Measurements from ENCODE around the gene STK40. TPM values are rescaled to one million over a fixed set of nuclear protein-coding genes. Genes with fewer than 3 reads are reported as not detected.

STK40 gene
- total RNA-seq, 2 experiments from 2014 or later = 43.8 to 83.9 TPM

DNA sequence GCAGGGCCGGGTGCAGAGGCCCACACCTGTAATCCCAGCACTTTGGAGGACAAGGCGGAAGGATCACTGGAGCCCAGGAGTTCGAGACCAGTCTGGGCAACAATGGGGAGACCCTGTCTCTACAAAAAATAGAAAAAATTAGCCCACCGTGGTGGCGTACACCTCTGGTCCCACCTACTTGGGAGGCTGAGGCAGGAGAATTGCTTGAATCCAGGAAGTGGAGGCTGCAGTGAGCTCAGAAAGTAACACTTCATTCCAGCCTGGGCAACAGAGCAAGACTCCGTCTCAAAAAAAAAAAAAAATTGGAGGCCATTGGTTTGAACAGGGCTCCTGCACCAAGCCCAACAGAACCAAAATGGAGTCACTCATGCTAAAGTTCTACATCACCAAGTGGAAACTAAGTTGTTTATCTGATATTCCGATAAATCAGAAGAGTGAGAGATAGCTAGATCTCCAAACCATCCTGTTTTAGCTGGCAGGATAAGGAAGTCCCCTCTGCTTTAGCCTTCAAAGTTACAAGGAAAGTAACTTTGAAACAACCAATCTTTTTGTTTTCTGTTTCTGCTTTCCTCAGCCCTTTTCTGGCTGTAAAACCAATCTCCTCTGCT is 12.8 kb upstream of the STK40 start:
- ChIA-PET POLR2A (interaction anchor here (0.6 to 4.5 kb wide), 6 partner anchors 9 to 1186 kb away, joined by 3 to 49 read pairs (median 4); no protein-coding TSS in a partner anchor), CTCF (ENCODE audit: unreplicated experiment) (interaction anchor here (1.1 to 1.5 kb wide), 3 partner anchors 10 to 22 kb away, joined by 3 to 9 read pairs (median 5); no protein-coding TSS in a partner anchor)
- Histone ChIP-seq H4K20me1 (ENCODE audit: insufficient read depth, low read length) (no peaks in the 10 kb centered on the region), H3K4me1 (ENCODE audit: insufficient read depth, low read length, poor library complexity, severe bottlenecking) (peaks cover 45% of the 10 kb centered on the region), H3K36me3 (ENCODE audit: insufficient read depth, low read length) (peaks cover 9% of the 10 kb centered on the region), H3K79me2 (ENCODE audit: insufficient read depth, low read depth, low read length) (peaks cover 34% of the 10 kb centered on the region; the same call in 1 of the 2 replicates), H3K9me2 (ENCODE audit: insufficient read depth, low read length) (no peaks in the 10 kb centered on the region), H3K4me2 (ENCODE audit: low read length) (peak overlapping the region; percentile 97), H3K9me3 (ENCODE audit: low read length) (peaks cover 8% of the 10 kb centered on the region; the same call in 1 of the 2 replicates), H3K4me3 (ENCODE audit: low read depth, low read length, poor library complexity, severe bottlenecking) (peak overlapping the region; percentile 77), H3K27ac (ENCODE audit: low read depth, low read length, poor library complexity, severe bottlenecking) (peak overlapping the region; percentile 61), H2AFZ (ENCODE audit: low read length) (peak overlapping the region; percentile 68; the same call in 1 of the 2 replicates)
- intact Hi-C loops (cut with micrococcal nuclease; ENCODE audit: unreplicated experiment) = no loop called here
- TF ChIP-seq EZH2phosphoT487 (IDR thresholded peaks at IDR 0.05; ENCODE audit: borderline replicate concordance, low read depth, low read length) = no peak
- TF ChIP-seq, protein P1, sequence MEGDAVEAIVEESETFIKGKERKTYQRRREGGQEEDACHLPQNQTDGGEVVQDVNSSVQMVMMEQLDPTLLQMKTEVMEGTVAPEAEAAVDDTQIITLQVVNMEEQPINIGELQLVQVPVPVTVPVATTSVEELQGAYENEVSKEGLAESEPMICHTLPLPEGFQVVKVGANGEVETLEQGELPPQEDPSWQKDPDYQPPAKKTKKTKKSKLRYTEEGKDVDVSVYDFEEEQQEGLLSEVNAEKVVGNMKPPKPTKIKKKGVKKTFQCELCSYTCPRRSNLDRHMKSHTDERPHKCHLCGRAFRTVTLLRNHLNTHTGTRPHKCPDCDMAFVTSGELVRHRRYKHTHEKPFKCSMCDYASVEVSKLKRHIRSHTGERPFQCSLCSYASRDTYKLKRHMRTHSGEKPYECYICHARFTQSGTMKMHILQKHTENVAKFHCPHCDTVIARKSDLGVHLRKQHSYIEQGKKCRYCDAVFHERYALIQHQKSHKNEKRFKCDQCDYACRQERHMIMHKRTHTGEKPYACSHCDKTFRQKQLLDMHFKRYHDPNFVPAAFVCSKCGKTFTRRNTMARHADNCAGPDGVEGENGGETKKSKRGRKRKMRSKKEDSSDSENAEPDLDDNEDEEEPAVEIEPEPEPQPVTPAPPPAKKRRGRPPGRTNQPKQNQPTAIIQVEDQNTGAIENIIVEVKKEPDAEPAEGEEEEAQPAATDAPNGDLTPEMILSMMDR (conservative IDR thresholded peaks at IDR 0.05; ENCODE audit: low read length) = no peak
- no peak for DNase-seq (ENCODE audit: low spot score)
- no TSS peak for BruUV-seq (replicated peaks)

DNA sequence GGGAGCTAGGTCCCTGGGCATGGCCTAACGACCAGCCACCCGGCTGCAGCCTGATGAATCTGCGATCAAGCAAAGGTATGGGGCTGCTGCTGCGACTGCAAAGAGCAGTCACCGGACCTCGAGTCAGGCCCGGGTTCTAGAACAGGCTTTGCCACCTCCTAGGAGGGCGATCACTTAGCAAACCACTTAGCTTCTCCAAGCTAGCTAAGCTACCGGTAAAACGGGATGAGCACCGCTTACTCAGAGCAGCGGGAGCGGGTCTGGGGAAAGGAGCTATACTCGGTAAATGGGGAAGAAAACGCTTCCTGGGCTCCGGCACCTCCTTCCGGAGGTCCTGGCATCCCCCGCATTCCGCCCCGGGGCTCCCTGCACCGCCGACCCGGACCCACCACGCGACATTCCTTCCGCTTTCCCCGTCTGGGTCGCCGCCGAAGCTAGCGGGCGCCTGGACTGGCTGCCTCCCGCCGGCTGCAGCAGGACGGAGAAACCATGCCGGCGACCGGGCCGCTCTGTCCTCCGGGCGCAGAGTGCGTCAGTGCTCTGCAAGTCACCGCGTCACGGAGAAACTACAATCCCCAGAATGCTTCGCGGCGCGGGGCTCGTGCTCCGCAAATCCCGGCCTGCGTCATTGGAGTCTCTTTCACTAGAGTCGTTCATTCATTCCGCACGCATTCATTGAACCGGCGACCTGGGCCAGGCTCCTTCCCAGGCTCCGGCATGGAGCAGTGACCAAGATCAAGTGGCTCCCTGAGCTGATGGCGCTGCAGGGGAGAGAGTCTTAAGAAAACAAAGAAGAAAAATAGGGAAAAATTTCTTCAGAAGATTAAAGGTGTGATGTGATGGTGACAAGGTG is 11.9 kb upstream of the STK40 start, which contains the start of gene LSM10:
Gene LSM10 (minus strand): TSS at position 531 of the 853 bp plus-strand sequence. CDS start 3,779 bp downstream, outside the sequence.
- no TSS peak for BruUV-seq (replicated peaks)
- H3K36me3 ChIP-seq (ENCODE audit: insufficient read depth, low read length) = peaks cover 17% of the 10 kb centered on the region
- peak within 1 kb of the TSS; percentile 68; the same call in 1 of the 2 replicates for H2AFZ ChIP-seq (ENCODE audit: low read length)
- H3K9me2 ChIP-seq (ENCODE audit: insufficient read depth, low read length) = no peaks in the 10 kb centered on the region
- POLR2A ChIA-PET = interaction anchor here (0.7 to 4.5 kb wide), 9 partner anchors 9 to 556 kb away, joined by 3 to 49 read pairs (median 4); no protein-coding TSS in a partner anchor
- peaks cover 43% of the 10 kb centered on the region; the same call in 1 of the 2 replicates for H3K79me2 ChIP-seq (ENCODE audit: insufficient read depth, low read depth, low read length)
- TF ChIP-seq, protein P1 (conservative IDR thresholded peaks at IDR 0.05; ENCODE audit: low read length) = no peak
- TF ChIP-seq EZH2phosphoT487 (IDR thresholded peaks at IDR 0.05; ENCODE audit: borderline replicate concordance, low read depth, low read length) = no peak
- H3K4me3 ChIP-seq (ENCODE audit: low read depth, low read length, poor library complexity, severe bottlenecking) = peak within 1 kb of the TSS; percentile 77
- peak within 1 kb of the TSS; percentile 61 for H3K27ac ChIP-seq (ENCODE audit: low read depth, low read length, poor library complexity, severe bottlenecking)
- peak within 1 kb of the TSS; percentile 97 for H3K4me2 ChIP-seq (ENCODE audit: low read length)
- peaks cover 53% of the 10 kb centered on the region for H3K4me1 ChIP-seq (ENCODE audit: insufficient read depth, low read length, poor library complexity, severe bottlenecking)
- CTCF ChIA-PET (ENCODE audit: unreplicated experiment) = interaction anchor here (1.1 to 1.5 kb wide), 3 partner anchors 9 to 23 kb away, joined by 3 to 9 read pairs (median 5); no protein-coding TSS in a partner anchor
- peak; percentile 94 for DNase-seq (ENCODE audit: low spot score)
- intact Hi-C loops (cut with micrococcal nuclease; ENCODE audit: unreplicated experiment) = no loop called here
- H4K20me1 ChIP-seq (ENCODE audit: insufficient read depth, low read length) = no peaks in the 10 kb centered on the region
- H3K9me3 ChIP-seq (ENCODE audit: low read length) = peaks cover 8% of the 10 kb centered on the region; the same call in 1 of the 2 replicates

Measured in OCI-LY7 (cell line).